ENCODE results near the gene MVB12B.

DNA sequence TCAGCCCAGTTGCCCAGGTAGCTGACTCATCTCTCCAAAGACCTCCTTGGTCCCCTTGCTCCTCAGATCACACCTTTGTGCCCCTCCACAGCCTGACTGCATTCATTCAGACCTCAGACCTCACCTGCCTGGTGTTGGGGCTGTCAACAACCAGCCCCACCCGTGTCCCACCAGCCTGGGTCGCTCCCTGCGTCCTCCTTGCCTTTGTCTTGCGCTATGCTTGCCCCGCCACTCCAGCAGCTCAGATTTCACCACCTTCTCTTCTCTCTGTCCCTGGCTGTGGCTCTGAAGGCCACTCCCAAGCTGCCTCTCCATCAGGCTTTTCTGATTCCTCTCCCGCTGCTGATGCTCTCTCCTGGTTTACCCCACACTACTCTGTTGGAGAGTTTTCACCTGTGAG is 103.5 kb downstream of the MVB12B start:
- TF ChIP-seq, protein P1, sequence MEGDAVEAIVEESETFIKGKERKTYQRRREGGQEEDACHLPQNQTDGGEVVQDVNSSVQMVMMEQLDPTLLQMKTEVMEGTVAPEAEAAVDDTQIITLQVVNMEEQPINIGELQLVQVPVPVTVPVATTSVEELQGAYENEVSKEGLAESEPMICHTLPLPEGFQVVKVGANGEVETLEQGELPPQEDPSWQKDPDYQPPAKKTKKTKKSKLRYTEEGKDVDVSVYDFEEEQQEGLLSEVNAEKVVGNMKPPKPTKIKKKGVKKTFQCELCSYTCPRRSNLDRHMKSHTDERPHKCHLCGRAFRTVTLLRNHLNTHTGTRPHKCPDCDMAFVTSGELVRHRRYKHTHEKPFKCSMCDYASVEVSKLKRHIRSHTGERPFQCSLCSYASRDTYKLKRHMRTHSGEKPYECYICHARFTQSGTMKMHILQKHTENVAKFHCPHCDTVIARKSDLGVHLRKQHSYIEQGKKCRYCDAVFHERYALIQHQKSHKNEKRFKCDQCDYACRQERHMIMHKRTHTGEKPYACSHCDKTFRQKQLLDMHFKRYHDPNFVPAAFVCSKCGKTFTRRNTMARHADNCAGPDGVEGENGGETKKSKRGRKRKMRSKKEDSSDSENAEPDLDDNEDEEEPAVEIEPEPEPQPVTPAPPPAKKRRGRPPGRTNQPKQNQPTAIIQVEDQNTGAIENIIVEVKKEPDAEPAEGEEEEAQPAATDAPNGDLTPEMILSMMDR (conservative IDR thresholded peaks at IDR 0.05; ENCODE audit: low read depth, low read length) = no peak
- no peak for TF ChIP-seq POLR2A (IDR thresholded peaks at IDR 0.05; ENCODE audit: low read depth, low read length)
- TF ChIP-seq RAD21 (IDR thresholded peaks at IDR 0.05; ENCODE audit: low read length) = no peak
